ENCODE data around the gene NGF.
"Not testable (repeated sequence)": the region's sequence is repeated elsewhere in the genome, so short reads cannot be mapped to it uniquely, and the experiment has no call there.

The NGF gene

DNA sequence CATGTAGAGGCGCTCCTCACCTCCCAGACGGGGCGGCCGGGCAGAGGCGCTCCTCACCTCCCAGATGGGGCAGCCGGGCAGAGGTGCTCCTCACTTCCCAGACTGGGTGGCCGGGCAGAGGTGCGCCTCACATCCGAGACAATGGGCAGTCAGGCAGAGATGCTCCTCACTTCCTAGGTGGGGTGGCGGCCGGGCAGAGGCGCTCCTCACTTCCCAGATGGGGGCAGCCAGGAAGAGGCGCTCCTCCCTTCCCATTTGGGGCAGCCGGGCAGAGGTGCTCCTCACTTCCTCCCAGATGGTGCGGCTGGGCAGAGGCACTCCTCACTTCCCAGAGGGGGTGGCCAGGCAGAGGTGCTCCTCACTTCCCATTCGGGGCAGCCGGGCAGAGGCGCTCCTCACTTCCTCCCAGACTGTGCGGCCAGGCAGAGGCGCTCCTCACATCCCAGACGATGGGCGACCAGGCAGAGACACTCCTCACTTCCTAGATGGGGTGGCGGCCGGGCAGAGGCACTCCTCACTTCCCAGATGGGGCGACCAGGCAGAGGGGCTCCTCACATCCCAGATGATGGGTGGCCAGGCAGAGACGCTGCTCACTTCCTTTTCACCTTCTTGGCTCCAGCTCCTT lies 22.6 kb upstream of the NGF start:
- not testable (repeated sequence) for H3K4me1 ChIP-seq (ENCODE audit: control insufficient read depth, insufficient read depth, low read length, unreplicated experiment); H3K27ac ChIP-seq (ENCODE audit: low read depth, low read length); H3K79me2 ChIP-seq (ENCODE audit: control insufficient read depth, insufficient read depth, low read length, unreplicated experiment); H3K4me3 ChIP-seq (ENCODE audit: low read depth, low read length); H3K36me3 ChIP-seq (ENCODE audit: insufficient read depth, low read length); H3K27me3 ChIP-seq (ENCODE audit: insufficient read depth, low read length); H2AFZ ChIP-seq (ENCODE audit: low read length, unreplicated experiment)

DNA sequence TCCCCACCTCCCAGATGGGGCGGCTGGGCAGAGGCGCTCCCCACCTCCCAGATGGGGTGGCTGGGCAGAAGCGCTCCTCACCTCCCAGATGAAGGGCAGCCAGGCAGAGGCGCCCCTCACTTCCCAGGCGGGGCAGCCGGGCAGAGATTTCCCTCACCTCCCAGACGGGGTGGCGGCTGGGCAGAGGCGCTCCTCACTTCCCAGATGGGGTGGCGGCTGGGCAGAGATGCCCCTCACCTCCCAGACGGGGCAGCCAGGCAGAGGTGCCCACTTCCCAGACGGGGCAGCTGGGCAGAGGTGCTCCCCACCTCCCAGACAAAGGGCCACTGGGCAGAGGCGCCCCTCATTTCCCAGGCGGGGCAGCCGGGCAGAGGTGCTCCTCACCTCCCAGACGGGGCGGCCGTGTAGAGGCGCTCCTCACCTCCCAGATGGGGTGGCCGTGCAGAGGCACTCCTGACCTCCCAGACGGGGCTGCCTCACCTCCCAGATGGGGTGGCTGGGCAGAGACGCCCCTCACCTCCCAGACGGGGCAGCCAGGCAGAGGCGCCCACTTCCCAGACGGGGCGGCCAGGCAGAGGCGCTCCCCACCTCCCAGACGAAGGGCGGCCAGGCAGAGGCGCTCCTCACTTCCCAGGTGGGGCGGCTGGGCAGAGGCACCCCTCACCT lies 21.9 kb upstream of the NGF start:
- H3K36me3 ChIP-seq (ENCODE audit: insufficient read depth, low read length); H3K4me1 ChIP-seq (ENCODE audit: control insufficient read depth, insufficient read depth, low read length, unreplicated experiment); H3K27me3 ChIP-seq (ENCODE audit: insufficient read depth, low read length); H3K79me2 ChIP-seq (ENCODE audit: control insufficient read depth, insufficient read depth, low read length, unreplicated experiment); H3K27ac ChIP-seq (ENCODE audit: low read depth, low read length); H2AFZ ChIP-seq (ENCODE audit: low read length, unreplicated experiment); H3K4me3 ChIP-seq (ENCODE audit: low read depth, low read length): not testable (repeated sequence)

DNA sequence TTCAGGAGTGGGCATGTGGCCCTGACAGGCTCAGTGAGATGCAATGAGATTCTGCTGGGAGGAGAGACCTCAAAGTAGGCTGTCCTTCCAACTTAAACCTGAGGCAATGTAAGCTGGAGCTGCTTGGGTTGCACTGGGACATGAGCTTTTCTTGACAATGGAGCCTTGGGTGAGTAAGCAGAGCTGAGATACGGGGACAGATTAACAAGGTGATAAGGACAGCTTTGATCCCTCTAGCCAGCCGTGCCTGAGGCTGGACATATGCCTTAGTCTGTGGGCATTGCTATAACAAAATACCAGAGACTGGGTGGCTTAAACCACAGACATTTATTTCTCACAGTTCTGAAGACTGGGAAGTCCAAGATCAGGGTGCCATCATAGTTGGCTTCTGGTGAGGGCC lies 18.3 kb upstream of the NGF start:
- no peaks in the 10 kb centered on the region for H3K79me2 ChIP-seq (ENCODE audit: control insufficient read depth, insufficient read depth, low read length, unreplicated experiment)
- no peaks in the 10 kb centered on the region for H3K4me1 ChIP-seq (ENCODE audit: control insufficient read depth, insufficient read depth, low read length, unreplicated experiment)
- no peak overlapping the region for H2AFZ ChIP-seq (ENCODE audit: low read length, unreplicated experiment)
- H3K4me3 ChIP-seq (ENCODE audit: low read depth, low read length): no peak overlapping the region
- no peaks in the 10 kb centered on the region for H3K27me3 ChIP-seq (ENCODE audit: insufficient read depth, low read length)
- no peak overlapping the region for H3K27ac ChIP-seq (ENCODE audit: low read depth, low read length)
- H3K36me3 ChIP-seq (ENCODE audit: insufficient read depth, low read length): no peaks in the 10 kb centered on the region

DNA sequence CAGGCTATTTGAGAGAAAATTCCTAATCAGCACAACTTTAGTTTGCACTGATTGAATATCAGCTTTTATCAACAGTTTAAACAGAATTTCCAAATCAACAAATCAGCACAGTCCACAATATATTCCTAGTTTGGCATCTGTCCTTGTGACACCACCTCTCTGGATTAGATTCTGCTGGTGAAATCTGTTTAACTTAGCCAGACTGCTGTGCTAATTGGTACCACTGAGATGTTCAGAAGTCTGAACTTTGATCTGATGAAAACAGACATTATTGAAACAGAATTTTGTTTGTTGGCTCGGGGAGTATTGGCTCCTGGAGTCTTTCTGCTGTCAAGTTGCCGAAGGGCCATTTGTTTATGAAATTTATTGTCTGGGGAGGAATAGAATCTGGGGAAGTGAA lies 17.0 kb upstream of the NGF start:
- Histone ChIP-seq H3K79me2 (ENCODE audit: control insufficient read depth, insufficient read depth, low read length, unreplicated experiment) (no peaks in the 10 kb centered on the region), H2AFZ (ENCODE audit: low read length, unreplicated experiment) (no peak overlapping the region), H3K36me3 (ENCODE audit: insufficient read depth, low read length) (no peaks in the 10 kb centered on the region), H3K27me3 (ENCODE audit: insufficient read depth, low read length) (no peaks in the 10 kb centered on the region), H3K4me3 (ENCODE audit: low read depth, low read length) (no peak overlapping the region), H3K27ac (ENCODE audit: low read depth, low read length) (no peak overlapping the region), H3K4me1 (ENCODE audit: control insufficient read depth, insufficient read depth, low read length, unreplicated experiment) (no peaks in the 10 kb centered on the region)

DNA sequence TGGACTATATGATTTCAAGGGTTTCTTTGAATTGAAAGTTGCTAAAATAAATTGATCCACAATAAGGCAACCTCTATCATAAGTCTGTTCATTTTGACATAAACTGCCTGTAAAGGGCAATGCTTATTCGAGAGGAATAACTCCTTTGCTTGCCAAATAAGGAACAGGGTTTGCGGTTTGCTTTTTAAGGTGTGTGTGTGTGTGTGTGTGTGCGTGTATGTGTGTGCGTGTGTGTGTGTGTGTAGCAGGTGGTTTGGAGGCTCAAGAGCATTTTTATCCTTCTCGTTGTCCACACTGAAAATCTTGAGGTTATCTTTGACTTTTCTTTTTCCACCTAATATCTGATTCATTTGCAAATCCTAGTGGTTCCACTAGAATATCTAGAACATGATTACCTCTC lies 13.1 kb upstream of the NGF start:
- no peak overlapping the region for H3K4me3 ChIP-seq (ENCODE audit: low read depth, low read length)
- H3K4me1 ChIP-seq (ENCODE audit: control insufficient read depth, insufficient read depth, low read length, unreplicated experiment): no peaks in the 10 kb centered on the region
- H3K27ac ChIP-seq (ENCODE audit: low read depth, low read length): no peak overlapping the region
- no peak overlapping the region for H2AFZ ChIP-seq (ENCODE audit: low read length, unreplicated experiment)
- no peaks in the 10 kb centered on the region for H3K36me3 ChIP-seq (ENCODE audit: insufficient read depth, low read length)
- H3K79me2 ChIP-seq (ENCODE audit: control insufficient read depth, insufficient read depth, low read length, unreplicated experiment): no peaks in the 10 kb centered on the region
- H3K27me3 ChIP-seq (ENCODE audit: insufficient read depth, low read length): no peaks in the 10 kb centered on the region

DNA sequence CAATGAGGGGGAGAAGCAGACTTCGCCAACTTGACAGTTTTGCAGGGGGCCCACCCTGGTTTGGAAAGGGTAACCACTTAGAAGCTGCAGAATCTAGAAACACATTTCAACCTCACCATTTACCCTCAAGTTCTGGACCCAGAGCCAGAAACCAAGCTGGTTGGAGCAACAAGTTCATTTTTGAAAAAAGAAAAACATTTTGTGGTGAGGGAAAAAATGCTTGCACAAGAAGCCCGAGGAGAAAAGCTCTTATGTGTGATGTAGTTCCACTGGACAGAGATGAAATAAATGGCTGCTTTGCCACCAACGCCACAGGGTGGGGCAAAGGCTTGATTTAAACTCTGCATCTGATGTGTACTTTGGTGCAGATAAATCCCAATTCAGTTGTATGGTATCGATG lies 10.6 kb upstream of the NGF start:
- Histone ChIP-seq H3K27me3 (ENCODE audit: insufficient read depth, low read length) (no peaks in the 10 kb centered on the region), H3K27ac (ENCODE audit: low read depth, low read length) (no peak overlapping the region), H3K4me3 (ENCODE audit: low read depth, low read length) (no peak overlapping the region), H2AFZ (ENCODE audit: low read length, unreplicated experiment) (no peak overlapping the region), H3K36me3 (ENCODE audit: insufficient read depth, low read length) (no peaks in the 10 kb centered on the region), H3K79me2 (ENCODE audit: control insufficient read depth, insufficient read depth, low read length, unreplicated experiment) (no peaks in the 10 kb centered on the region), H3K4me1 (ENCODE audit: control insufficient read depth, insufficient read depth, low read length, unreplicated experiment) (no peaks in the 10 kb centered on the region)

DNA sequence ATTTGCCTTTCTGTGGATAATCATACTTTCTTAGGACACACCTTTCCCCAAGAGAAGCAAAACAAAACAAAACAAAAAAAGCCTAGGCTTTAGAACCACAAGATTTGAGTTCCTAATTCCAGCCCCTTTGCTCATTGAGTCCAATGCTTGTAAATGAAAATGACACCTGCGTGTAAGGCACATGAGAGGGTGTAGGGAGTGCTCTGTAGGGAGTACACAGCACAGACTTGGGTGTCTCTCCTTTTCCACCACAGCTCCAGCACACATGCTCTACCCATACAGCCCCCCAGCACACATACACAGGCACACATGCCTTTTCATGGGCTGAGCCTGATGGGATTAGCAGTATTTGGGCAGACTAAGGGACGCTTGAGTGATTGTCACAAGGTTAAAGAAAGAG lies 9.2 kb upstream of the NGF start:
- H3K36me3 ChIP-seq (ENCODE audit: insufficient read depth, low read length): no peaks in the 10 kb centered on the region
- no peak overlapping the region for H3K4me3 ChIP-seq (ENCODE audit: low read depth, low read length)

DNA sequence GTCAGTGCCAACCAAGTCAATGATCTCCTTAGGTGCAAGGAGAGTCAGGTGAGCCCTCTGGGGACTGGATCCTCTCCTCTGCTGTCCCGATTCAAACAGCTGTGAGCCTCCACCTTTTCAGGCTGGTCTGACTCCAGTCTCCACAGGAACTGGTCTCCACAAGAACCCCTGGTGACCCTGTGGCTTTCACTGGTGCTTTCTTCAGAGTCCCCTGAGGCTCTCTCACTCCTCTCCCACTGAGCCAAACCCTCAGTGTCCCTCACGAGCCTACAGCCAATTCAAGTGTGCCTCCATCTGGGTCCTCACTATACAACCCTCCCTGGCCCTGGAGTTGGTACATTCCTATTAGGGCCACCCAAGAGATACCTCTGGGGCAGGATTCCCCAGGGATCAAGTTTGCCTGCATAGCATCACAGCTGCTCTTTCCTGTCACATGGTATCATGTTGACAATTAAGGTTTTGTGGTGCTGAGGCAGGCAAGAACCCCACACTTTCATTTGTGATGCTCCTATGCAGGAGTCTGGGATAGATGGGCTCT lies 5.2 kb upstream of the NGF start:
- Histone ChIP-seq H3K4me1 (ENCODE audit: control insufficient read depth, insufficient read depth, low read length, unreplicated experiment) (no peaks in the 10 kb centered on the region), H3K27me3 (ENCODE audit: insufficient read depth, low read length) (no peaks in the 10 kb centered on the region; the same call in 1 of the 2 replicates), H3K79me2 (ENCODE audit: control insufficient read depth, insufficient read depth, low read length, unreplicated experiment) (no peaks in the 10 kb centered on the region), H2AFZ (ENCODE audit: low read length, unreplicated experiment) (no peak overlapping the region), H3K27ac (ENCODE audit: low read depth, low read length) (no peak overlapping the region), H3K4me3 (ENCODE audit: low read depth, low read length) (no peak overlapping the region), H3K36me3 (ENCODE audit: insufficient read depth, low read length) (no peaks in the 10 kb centered on the region)

More for the DNA sequence above, 9.2 kb upstream of the NGF start:
- Histone ChIP-seq H2AFZ (ENCODE audit: low read length, unreplicated experiment) (no peak overlapping the region), H3K79me2 (ENCODE audit: control insufficient read depth, insufficient read depth, low read length, unreplicated experiment) (no peaks in the 10 kb centered on the region), H3K27ac (ENCODE audit: low read depth, low read length) (no peak overlapping the region), H3K4me1 (ENCODE audit: control insufficient read depth, insufficient read depth, low read length, unreplicated experiment) (no peaks in the 10 kb centered on the region), H3K27me3 (ENCODE audit: insufficient read depth, low read length) (no peaks in the 10 kb centered on the region)

DNA sequence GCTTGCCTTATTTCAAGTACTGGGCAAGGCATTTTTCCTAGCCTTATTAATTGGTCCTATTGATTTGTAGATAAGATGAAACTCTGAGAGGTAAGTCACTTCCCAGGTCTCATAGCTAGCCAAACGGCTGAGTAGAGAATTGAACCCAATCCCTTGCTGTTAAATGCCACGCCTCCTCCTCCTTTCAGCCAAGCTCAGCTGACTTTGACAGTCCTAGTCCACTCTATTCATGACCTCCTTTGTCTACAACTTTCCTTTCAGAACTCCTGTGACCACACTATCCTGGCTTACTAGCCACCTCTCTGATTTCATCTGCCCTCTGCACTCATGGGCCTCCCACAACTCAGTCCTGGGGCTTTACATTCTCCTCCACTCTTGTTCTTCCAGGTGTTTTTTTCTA lies 3.9 kb upstream of the NGF start:
- no peaks in the 10 kb centered on the region; the same call in 1 of the 2 replicates for H3K27me3 ChIP-seq (ENCODE audit: insufficient read depth, low read length)
- H3K4me3 ChIP-seq (ENCODE audit: low read depth, low read length): no peak overlapping the region
- H3K79me2 ChIP-seq (ENCODE audit: control insufficient read depth, insufficient read depth, low read length, unreplicated experiment): peaks cover 3% of the 10 kb centered on the region

DNA sequence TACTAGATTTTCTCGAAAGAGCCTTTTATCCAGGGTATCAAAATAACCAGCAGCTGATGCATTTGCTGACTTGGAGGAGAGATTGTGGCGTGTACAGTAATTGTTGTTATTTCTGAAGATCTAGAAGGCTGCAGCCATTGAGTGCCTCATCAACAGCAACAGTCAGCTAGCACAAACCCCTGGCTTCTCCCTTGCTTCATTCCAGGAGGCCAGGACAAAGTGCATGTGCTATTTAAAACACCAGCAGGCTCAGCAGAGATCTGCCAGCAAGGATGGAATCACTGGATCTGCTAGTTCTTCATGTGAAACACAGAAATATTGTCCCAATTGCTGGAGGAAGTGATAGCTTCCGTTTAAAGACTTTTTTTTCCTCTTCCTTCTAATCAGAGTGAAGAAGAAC lies 2.8 kb upstream of the NGF start:
- Histone ChIP-seq H3K27ac (ENCODE audit: low read depth, low read length) (no peak overlapping the region), H3K36me3 (ENCODE audit: insufficient read depth, low read length) (no peaks in the 10 kb centered on the region), H3K4me3 (ENCODE audit: low read depth, low read length) (no peak overlapping the region), H3K27me3 (ENCODE audit: insufficient read depth, low read length) (no peaks in the 10 kb centered on the region; the same call in 1 of the 2 replicates), H3K79me2 (ENCODE audit: control insufficient read depth, insufficient read depth, low read length, unreplicated experiment) (peaks cover 3% of the 10 kb centered on the region), H3K4me1 (ENCODE audit: control insufficient read depth, insufficient read depth, low read length, unreplicated experiment) (peaks cover 4% of the 10 kb centered on the region), H2AFZ (ENCODE audit: low read length, unreplicated experiment) (no peak overlapping the region)

More for the DNA sequence above, 3.9 kb upstream of the NGF start:
- H3K36me3 ChIP-seq (ENCODE audit: insufficient read depth, low read length): no peaks in the 10 kb centered on the region
- H3K27ac ChIP-seq (ENCODE audit: low read depth, low read length): no peak overlapping the region
- H3K4me1 ChIP-seq (ENCODE audit: control insufficient read depth, insufficient read depth, low read length, unreplicated experiment): peaks cover under 1% of the 10 kb centered on the region
- no peak overlapping the region for H2AFZ ChIP-seq (ENCODE audit: low read length, unreplicated experiment)

DNA sequence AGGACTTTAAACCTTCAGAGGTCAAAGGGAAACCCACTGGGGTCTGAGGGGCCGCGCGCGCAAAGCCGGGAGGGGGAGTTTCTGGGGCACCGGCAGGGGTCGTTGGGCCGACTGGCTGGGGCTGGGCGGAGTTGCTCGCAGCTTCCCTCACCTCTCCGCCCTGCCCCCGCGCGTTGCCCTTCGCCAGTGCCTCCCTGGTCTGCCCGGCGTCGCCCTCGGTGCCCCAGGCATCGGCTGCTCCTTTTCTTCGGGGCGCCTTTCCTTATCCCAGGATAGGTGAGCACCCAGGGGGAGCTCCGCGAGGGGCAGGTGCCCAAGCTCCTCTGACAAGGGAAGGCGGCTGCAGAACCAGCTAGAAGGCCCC lies 390 bp upstream of the NGF start:
- Histone ChIP-seq H3K27me3 (ENCODE audit: insufficient read depth, low read length) (no peaks in the 10 kb centered on the region; the same call in 1 of the 2 replicates), H2AFZ (ENCODE audit: low read length, unreplicated experiment) (no peak overlapping the region), H3K4me3 (ENCODE audit: low read depth, low read length) (peak overlapping the region; percentile 85), H3K4me1 (ENCODE audit: control insufficient read depth, insufficient read depth, low read length, unreplicated experiment) (peaks cover 15% of the 10 kb centered on the region), H3K36me3 (ENCODE audit: insufficient read depth, low read length) (no peaks in the 10 kb centered on the region), H3K79me2 (ENCODE audit: control insufficient read depth, insufficient read depth, low read length, unreplicated experiment) (peaks cover 5% of the 10 kb centered on the region), H3K27ac (ENCODE audit: low read depth, low read length) (no peak overlapping the region)

Data from ACC112 (cell line).